GM12878 (cell line): ENCODE data around the gene PIGN.

ENCODE experiments used
- ATF7 ChIP-seq: fragments of 450-650 bp; IDR thresholded peaks from 2 replicates; pipeline ENCODE4 v1.6.1; 2016; ENCODE audit warnings: low read depth, mild to moderate bottlenecking
- CTCF ChIP-seq, 3 experiments: IDR thresholded peaks in 2 of 3; conservative IDR thresholded peaks in 1 of 3; 2 replicates each; pipeline ENCODE4 v1.5.1; 2011; ENCODE audit warnings: low read depth in 3 of 3, low read length in 3 of 3, mild to moderate bottlenecking in 3 of 3, control low read depth in 2 of 3, moderate library complexity in 2 of 3, inconsistent platforms in 1 of 3, mixed read lengths in 1 of 3; ENCODE audit not compliant: control insufficient read depth in 2 of 3, insufficient read depth in 1 of 3; ENCODE audit errors: extremely low read depth in 1 of 3
- DPF2 ChIP-seq: fragments of 450-650 bp; IDR thresholded peaks from 2 replicates; pipeline ENCODE4 v1.6.1; 2017; ENCODE audit warnings: mild to moderate bottlenecking
- HDAC6 ChIP-seq: fragments of 200-600 bp; sonication (generic); IDR thresholded peaks from one replicate; pipeline ENCODE4 v1.8.0; 2017; ENCODE audit warnings: antibody characterized with exemption; ENCODE audit not compliant: unreplicated experiment
- JUND ChIP-seq: IDR thresholded peaks from 2 replicates; pipeline ENCODE4 v1.6.1; 2012; ENCODE audit warnings: low read depth, mild to moderate bottlenecking, low read length, improper control_type of control experiment, moderate library complexity

- TF ChIP-seq CTCF (IDR thresholded peaks at IDR 0.05 in 2 of 3, conservative IDR thresholded peaks at IDR 0.05 in 1 of 3; ENCODE audit: control insufficient read depth in 2 of 3, extremely low read depth in 1 of 3, insufficient read depth in 1 of 3, low read depth in 3 of 3, low read length in 3 of 3) (no peak), DPF2 (no peak), ATF7 (no peak), HDAC6 (no peak), JUND (no peak)
Measured at GRCh38 chr18:62236252-62236651, 49.4 kb upstream of the PIGN start.
